OCI-LY1 (cell line): Measurements from ENCODE around the gene TMEM178B.

Experiments
- H2AFZ ChIP-seq: fragments of 200-600 bp; sonication (generic), shearing (Covaris generic); 2 replicates; pipeline ENCODE4 v1.6.0; 2014; ENCODE audit warnings: antibody characterized with exemption, mild to moderate bottlenecking, low read length
- H3F3A ChIP-seq: fragments of 200-600 bp; sonication (generic), shearing (Covaris generic); 2 replicates; pipeline ENCODE4 v1.6.0; 2014; ENCODE audit warnings: mild to moderate bottlenecking, antibody characterized with exemption, low read length, moderate library complexity; ENCODE audit not compliant: insufficient read depth
- H3K27ac ChIP-seq: fragments of 200-600 bp; sonication (generic); 2 replicates; pipeline ENCODE4 v1.5.1; 2014; ENCODE audit warnings: low read length, mixed run types, mild to moderate bottlenecking, low read depth; ENCODE audit not compliant: poor library complexity, severe bottlenecking
- H3K27me3 ChIP-seq: fragments of 200-600 bp; sonication (generic); 2 replicates; pipeline ENCODE4 v1.6.0; 2014; ENCODE audit warnings: antibody characterized with exemption, mild to moderate bottlenecking, low read length, moderate library complexity; ENCODE audit not compliant: insufficient read depth
- H3K36me3 ChIP-seq: fragments of 200-600 bp; sonication (generic); 2 replicates; pipeline ENCODE4 v1.6.1; 2014; ENCODE audit warnings: mild to moderate bottlenecking, antibody characterized with exemption, low read length, moderate library complexity, mixed read lengths; ENCODE audit not compliant: insufficient read depth
- H3K4me1 ChIP-seq: fragments of 200-600 bp; sonication (generic); 2 replicates; pipeline ENCODE4 v1.5.1; 2014; ENCODE audit warnings: mild to moderate bottlenecking, low read length, moderate library complexity; ENCODE audit not compliant: insufficient read depth, severe bottlenecking
- H3K4me2 ChIP-seq: fragments of 200-600 bp; sonication (generic), shearing (Covaris generic); 2 replicates; pipeline ENCODE4 v1.6.1; 2014; ENCODE audit warnings: low read length
- H3K4me3 ChIP-seq: fragments of 200-600 bp; sonication (generic); 2 replicates; pipeline ENCODE4 v1.5.1; 2014; ENCODE audit warnings: low read length, low read depth, mild to moderate bottlenecking, mixed read lengths; ENCODE audit not compliant: poor library complexity, severe bottlenecking
- H3K79me2 ChIP-seq: fragments of 200-600 bp; shearing (Covaris generic); 2 replicates; pipeline ENCODE4 v1.6.1; 2016; ENCODE audit warnings: mixed run types, low read length, mixed read lengths; ENCODE audit not compliant: insufficient read depth
- H3K9ac ChIP-seq: fragments of 200-600 bp; sonication (generic), shearing (Covaris generic); 2 replicates; pipeline ENCODE4 v1.6.1; 2014; ENCODE audit warnings: mild to moderate bottlenecking, low read length, mixed read lengths
- H3K9me2 ChIP-seq: fragments of 200-600 bp; sonication (generic), shearing (Covaris generic); 2 replicates; pipeline ENCODE4 v1.6.1; 2014; ENCODE audit warnings: low read depth, mild to moderate bottlenecking, low read length, mixed read lengths
- H3K9me3 ChIP-seq: fragments of 200-600 bp; shearing (Covaris generic); 2 replicates; pipeline ENCODE4 v1.6.1; 2014; ENCODE audit warnings: low read length, mixed read lengths
- H4K20me1 ChIP-seq: fragments of 200-600 bp; sonication (generic), shearing (Covaris generic); 2 replicates; pipeline ENCODE4 v1.6.0; 2016; ENCODE audit warnings: mild to moderate bottlenecking, low read length; ENCODE audit not compliant: insufficient read depth
- CTCF ChIP-seq: fragments of 200-600 bp; sonication (generic), shearing (Covaris generic); IDR thresholded peaks from 2 replicates; pipeline ENCODE4 v1.5.1; 2017; ENCODE audit warnings: mild to moderate bottlenecking, antibody characterized with exemption, low read length, moderate library complexity, mixed read lengths
- EZH2 ChIP-seq: fragments of 200-600 bp; sonication (generic), shearing (Covaris generic); IDR thresholded peaks from 2 replicates; pipeline ENCODE4 v1.8.0; 2017; ENCODE audit warnings: borderline replicate concordance, mixed run types, mild to moderate bottlenecking, antibody characterized with exemption, low read length, moderate library complexity, mixed read lengths

TMEM178B gene

GRCh38 chr7:141203177-141203576 is 129.3 kb downstream of the TMEM178B start:
- no peak overlapping the region for H3K27ac ChIP-seq
- H3K4me2 ChIP-seq: no peak overlapping the region
- no peak overlapping the region for H3K9ac ChIP-seq
- H3K4me3 ChIP-seq: no peak overlapping the region
- no peaks in the 10 kb centered on the region for H3F3A ChIP-seq
- H3K9me2 ChIP-seq: no peaks in the 10 kb centered on the region
- no peak overlapping the region for H2AFZ ChIP-seq
- no peaks in the 10 kb centered on the region for H3K9me3 ChIP-seq
- H3K36me3 ChIP-seq: no peaks in the 10 kb centered on the region
- TF ChIP-seq EZH2: no peak
- no peak for TF ChIP-seq CTCF
- no peaks in the 10 kb centered on the region for H3K4me1 ChIP-seq
- H3K27me3 ChIP-seq: 0 out of 2 replicates have a peak, but pooled peaks cover 3% of the 10 kb centered on the region
- no peaks in the 10 kb centered on the region for H3K79me2 ChIP-seq
- H4K20me1 ChIP-seq: no peaks in the 10 kb centered on the region

- H3F3A ChIP-seq: no peaks in the 10 kb centered on the region
- no peak overlapping the region for H3K9ac ChIP-seq
- no peaks in the 10 kb centered on the region for H3K36me3 ChIP-seq
- H3K27ac ChIP-seq: no peak overlapping the region
- no peak overlapping the region for H3K4me2 ChIP-seq
- H2AFZ ChIP-seq: no peak overlapping the region
- 0 out of 2 replicates have a peak, but pooled peaks cover 3% of the 10 kb centered on the region for H3K27me3 ChIP-seq
- no peaks in the 10 kb centered on the region for H3K9me2 ChIP-seq
- H3K9me3 ChIP-seq: no peaks in the 10 kb centered on the region
- no peaks in the 10 kb centered on the region for H3K4me1 ChIP-seq
- no peaks in the 10 kb centered on the region for H3K79me2 ChIP-seq
- no peaks in the 10 kb centered on the region for H4K20me1 ChIP-seq
- TF ChIP-seq CTCF: no peak
- no peak for TF ChIP-seq EZH2
- no peak overlapping the region for H3K4me3 ChIP-seq
These were observed 129.7 kb downstream of the TMEM178B start for GRCh38 chr7:141203586-141203985.

- Histone ChIP-seq H3K9ac (no peak overlapping the region), H2AFZ (no peak overlapping the region), H3K9me3 (no peaks in the 10 kb centered on the region), H3K4me1 (no peaks in the 10 kb centered on the region), H3K27ac (no peak overlapping the region), H3K36me3 (no peaks in the 10 kb centered on the region), H3K27me3 (no peaks in the 10 kb centered on the region), H4K20me1 (no peaks in the 10 kb centered on the region), H3K4me3 (no peak overlapping the region), H3F3A (no peaks in the 10 kb centered on the region), H3K4me2 (no peak overlapping the region), H3K9me2 (no peaks in the 10 kb centered on the region), H3K79me2 (no peaks in the 10 kb centered on the region)
- TF ChIP-seq CTCF (no peak), EZH2 (no peak)
These were observed 133.8 kb downstream of the TMEM178B start for GRCh38 chr7:141207661-141208060.
